Measurements from ENCODE around the gene CD209.

- TF ChIP-seq, protein P1, sequence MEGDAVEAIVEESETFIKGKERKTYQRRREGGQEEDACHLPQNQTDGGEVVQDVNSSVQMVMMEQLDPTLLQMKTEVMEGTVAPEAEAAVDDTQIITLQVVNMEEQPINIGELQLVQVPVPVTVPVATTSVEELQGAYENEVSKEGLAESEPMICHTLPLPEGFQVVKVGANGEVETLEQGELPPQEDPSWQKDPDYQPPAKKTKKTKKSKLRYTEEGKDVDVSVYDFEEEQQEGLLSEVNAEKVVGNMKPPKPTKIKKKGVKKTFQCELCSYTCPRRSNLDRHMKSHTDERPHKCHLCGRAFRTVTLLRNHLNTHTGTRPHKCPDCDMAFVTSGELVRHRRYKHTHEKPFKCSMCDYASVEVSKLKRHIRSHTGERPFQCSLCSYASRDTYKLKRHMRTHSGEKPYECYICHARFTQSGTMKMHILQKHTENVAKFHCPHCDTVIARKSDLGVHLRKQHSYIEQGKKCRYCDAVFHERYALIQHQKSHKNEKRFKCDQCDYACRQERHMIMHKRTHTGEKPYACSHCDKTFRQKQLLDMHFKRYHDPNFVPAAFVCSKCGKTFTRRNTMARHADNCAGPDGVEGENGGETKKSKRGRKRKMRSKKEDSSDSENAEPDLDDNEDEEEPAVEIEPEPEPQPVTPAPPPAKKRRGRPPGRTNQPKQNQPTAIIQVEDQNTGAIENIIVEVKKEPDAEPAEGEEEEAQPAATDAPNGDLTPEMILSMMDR (IDR thresholded peaks at IDR 0.05) = no peak
- no peak for TF ChIP-seq EZH2 (IDR thresholded peaks at IDR 0.05)
- no peak for TF ChIP-seq EZH2phosphoT487 (IDR thresholded peaks at IDR 0.05)
Measured at GRCh38 chr19:7751157-7751783, 3.9 kb upstream of the CD209 start.

All from neural progenitor cell (in vitro differentiated cells).